Measurements from ENCODE around the gene LY6G6D.
A peak's percentile ranks its signal among the peaks of the same experiment; 100 is the strongest.

LY6G6D gene

DNA sequence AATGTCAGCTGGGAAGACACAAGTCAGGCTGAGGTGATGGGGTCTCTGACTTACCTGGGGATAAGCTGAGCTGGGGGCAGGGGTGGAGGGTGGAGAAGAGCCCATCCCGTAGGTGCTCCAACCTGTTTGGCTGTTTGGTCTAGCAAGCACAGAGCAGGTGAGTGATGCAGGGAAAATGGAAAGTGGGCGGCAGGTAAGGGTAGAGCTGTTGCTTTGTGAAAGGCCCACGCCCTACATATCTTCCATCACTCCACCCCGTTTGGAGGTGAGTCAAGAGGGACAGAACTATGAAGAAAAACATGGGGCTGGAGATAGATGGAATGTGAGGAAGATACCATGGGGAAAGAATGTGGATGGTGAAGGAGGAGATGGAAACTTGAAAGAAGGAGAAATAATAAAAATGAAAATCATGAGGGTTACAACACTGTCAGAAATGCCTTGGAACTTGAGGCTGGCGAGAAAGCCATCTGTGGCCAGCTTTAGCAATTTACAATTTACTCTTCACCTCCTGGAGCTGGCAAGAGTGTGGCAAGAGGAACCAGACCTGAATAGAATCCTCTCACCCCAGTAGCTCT, 5.1 kb downstream of the LY6G6D start:
- no peak for DNase-seq

DNA sequence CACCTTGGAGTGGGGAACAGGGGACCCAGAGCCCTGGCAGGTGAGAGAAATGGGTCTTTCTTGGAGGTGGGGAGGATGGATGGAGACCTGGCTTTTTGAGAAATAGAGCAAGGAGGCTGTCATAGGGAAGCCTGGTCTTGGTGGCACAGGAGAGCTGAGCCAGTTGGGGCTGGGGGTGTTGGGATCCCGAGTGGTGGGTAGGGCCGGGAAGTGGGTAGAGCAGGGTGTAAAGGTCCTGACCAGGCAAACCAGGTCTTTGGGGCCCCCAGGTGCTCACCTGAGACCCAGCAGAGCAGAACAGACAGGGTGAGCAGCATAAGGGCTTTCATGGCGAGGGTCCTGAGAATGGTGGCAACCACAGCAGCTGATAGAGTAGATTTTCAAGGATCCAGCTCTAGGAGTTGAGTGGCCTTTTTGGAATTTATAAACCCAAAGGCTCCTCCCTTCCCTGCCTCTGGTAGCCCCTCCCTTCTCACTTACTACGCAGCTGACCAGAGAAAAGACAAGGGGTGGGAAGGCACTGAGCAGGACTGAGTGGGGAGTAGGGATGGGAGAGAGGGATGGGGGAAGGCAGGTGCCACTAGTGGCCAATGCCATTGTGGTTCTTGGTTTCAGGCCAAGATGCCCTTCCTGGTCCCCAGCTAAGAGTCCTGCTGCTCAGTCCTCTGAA, 6.3 kb downstream of the LY6G6D start, which contains the start of gene LY6G6C:
TSS of gene LY6G6C (minus strand) at position 396 of the 670 bp plus-strand sequence. CDS start at position 329, 67 bp downstream.
- DNase-seq: no peak

DNA sequence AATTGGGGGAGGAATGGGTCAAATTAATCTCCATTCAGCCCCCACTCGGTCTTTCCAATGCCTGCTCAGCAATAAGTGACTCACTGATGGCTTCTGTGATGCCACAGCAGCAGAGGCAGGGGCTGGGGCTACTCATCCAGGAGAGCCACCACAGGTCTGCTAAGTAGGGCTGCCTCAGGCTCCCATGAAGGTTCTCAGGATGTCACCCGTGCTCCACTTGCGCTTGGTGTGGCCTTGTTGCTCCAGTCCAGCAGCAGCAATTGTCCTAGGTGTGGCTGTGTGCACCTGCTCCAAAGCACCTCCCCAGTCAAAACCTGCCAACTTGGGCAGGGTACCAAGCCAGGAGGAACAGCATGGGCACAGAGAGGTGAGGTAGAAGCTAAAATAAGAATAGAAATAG, 7.0 kb downstream of the LY6G6D start:
- DNase-seq: no peak

DNA sequence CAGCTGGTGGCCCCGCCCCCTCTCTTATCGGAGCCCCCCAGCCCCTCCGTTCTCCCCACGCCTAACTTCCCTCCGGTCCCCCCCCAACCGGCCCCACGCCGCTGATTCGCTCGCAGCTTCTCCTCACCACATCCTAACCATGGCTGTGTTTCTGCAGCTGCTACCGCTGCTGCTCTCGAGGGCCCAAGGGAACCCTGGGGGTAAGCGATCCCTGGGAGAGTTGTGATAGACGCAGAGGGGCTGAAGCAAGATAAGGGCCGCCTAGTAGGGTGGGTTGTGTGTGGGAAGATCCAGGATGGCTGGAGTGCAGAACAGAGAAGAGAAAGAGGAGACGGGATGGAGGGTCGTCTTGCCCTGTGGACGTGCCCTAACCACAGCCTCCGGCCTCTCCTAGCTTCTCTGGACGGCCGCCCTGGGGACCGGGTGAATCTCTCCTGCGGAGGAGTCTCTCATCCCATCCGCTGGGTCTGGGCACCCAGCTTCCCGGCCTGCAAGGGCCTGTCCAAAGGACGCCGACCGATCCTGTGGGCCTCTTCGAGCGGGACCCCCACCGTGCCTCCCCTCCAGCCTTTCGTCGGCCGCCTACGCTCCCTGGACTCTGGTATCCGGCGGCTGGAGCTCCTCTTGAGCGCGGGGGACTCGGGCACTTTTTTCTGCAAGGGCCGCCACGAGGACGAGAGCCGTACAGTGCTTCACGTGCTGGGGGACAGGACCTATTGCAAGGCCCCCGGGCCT, 8.3 kb downstream of the LY6G6D start, which contains the start of gene MPIG6B:
TSS of gene MPIG6B (plus strand) at position 129 of the 735 bp plus-strand sequence. CDS start at position 140, 11 bp downstream.
- DNase-seq: peak; percentile 86

DNA sequence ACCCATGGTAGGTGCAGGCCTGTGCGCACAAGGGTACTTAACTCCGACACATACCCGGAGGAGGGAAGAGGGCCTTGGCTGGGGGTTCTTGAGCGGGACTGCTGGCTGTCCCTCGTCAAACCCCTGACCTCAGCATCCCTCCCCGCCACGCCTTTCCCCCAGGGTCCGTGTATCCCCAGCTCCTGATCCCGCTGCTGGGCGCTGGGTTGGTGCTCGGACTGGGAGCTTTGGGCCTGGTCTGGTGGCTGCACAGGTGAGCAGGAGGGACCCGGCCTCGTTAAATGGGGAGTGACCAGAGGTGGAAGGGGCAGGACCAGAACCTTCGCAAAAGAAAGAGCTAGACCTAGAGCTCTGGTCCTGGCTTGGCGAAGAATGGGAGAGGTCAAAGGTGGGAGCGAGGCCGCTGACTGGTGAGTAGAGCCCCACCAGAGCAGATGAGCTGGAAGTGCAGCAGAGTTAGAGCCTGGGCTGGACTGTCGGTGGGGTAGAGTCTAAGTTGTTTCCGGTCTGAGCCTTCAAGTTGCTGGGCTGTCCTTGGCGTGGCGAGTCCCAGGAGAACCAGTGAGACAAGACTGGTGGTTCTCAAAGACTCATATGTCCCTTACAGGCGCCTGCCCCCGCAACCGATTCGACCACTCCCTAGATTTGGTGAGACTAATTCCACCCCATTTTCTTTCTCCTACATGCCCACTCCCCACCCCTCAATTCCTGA, 9.0 kb downstream of the LY6G6D start:
- no peak for DNase-seq

DNA sequence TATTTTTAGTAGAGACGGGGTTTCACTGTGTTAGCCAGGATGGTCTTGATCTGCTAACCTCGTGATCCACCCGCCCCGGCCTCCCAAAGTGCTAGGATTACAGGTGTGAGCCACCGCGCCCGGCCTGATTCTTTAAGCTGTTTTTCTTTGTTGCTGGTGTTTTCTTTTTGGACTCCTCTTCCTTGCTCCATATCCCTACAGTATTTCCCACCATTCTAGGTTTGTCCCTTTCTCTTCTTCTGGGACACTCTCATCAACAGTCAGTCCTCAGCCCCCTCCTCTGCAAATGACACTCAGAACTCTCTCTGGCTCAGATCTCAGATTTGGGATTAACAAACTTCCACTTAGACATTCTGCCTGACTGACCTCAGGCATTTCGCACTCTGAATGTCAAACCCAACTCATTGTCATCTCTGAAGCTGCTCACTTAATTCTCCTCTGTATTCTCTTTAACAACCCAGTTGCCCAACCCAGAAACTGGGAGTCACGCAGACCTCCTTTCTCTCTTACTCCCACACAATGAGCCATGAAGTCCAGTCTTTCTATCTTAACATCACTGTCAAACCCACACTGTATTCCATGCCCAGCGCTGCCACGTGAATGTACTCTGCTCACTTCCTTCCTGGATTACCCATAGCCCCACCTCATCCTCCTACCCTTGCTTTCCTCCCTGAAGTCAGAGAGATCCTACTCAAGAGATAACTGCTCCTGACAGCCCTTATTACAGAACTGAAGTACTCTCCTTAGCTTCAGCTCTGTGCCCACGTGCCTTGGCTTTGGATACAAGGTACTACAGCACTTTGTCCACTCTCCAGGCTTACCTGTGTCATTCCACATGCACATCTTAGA, 10.6 kb downstream of the LY6G6D start:
- DNase-seq: peak; percentile 74

DNA sequence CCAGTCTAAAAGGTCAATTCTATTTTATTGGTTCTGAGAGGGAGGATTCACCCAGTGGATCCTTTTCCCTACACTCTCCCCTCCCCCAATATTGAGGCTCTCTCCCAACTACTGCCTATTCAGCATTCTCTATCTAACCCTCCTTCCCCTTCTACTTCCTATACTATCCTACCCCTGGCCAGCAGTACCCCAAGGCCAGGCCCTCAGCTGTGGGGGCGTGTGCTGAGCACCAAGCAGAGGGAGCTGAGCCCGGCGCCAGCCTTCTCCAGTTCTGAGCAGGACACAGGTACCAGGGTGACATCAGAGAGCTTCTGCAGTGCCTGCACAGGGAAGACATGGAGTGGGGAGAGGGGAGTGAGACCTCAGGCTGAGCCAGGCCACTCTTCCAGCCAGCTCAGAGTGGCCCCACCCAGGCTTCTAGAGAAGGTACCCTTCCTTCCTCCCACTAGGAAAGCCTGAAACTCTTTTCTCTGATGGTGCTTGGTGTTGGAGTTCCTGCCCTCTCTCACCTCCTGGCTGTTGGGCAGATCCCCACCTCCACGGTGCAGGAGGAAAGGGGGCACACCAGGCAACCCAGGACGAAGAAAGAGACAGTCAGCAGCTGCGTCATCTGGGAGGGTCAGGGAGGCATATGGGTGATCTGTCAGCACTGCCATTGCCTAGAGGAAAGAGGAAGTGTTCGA, 12.0 kb downstream of the LY6G6D start:
- peak; percentile 93 for DNase-seq

DNA sequence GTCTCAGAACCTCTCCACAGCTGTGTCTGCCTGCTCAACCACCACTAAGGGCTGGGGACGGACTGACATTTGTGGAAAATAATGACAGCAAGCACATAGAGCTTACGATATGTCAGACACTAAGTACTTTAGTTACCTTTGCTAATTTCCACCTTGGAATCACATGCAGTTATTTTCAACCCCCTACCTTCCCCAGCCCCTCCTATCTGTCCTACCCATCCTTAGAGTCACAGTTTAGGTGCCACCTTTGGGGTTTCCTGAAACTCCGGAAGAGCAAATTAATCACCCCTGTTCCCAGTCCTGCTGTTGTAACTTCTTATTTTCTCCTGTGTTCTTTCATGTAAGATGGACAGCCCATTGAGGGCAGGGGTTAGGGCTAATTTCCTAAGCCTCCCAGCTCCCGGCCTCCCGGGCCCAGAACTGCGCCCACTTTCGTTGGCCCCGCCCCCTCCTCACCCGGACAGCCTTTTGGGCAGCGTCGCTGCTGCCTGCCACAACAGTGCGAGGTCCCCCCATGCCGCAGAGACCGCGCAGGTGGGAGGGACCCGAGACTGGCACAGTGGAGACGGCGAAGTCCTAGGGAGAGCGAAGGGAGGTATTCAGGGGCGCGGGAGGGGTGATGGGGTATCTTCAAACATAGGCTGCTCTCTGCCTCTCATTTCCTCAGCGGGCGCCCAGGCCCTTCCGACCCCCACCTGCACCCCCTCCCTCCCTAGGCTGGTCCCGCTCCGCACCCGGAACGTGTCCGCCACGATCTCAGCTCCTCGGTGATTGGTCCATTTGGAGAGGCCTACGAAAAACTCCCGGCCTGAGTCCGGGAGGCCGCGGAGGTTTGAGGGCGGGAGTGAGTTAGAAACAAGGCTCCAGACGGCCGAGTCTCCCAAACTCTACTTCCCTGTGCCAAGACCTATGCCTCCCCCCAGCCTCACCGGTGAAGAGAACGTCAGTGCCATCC, 12.8 kb downstream of the LY6G6D start:
- DNase-seq: no peak

DNA sequence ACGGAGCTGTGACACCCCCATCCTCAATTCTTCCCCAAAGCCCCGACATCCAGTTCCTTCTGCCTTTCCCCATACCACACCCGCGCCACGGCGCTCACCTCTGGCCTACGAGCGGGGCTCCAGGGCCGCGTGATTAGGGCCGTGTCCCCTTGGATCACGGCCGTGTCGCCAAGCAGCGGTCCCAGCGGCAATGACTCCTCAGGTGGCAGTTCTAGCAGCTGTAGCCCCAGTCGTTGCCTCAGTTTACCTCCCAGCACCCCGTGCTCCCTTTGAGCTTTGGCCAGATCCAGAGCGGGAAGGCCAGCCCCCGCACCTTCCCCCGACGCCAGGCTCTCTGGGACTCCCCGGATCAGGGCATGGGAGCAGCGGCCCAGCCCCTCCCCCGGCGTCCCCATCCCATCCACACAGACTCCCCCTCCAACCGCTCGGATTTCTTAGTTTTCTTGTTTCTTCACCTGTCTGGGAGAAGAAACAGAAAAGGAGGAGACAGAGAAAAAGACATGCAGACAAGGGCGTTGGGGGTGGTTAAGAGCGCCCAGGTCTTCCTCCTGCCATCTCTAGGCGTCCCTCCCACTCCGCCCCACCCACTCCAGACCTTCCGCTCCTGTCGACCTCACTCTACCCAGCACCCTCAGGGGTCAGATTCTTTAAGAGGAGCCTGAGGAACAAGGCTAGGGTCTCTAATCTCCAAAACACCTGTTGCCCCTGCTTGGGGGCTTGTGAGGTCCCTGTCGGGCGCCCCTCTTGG, 13.8 kb downstream of the LY6G6D start, which contains the start of gene DDAH2:
TSS of gene DDAH2 (minus strand) at position 533 of the 748 bp plus-strand sequence. CDS start at position 395, 138 bp downstream.
- no peak for DNase-seq

DNA sequence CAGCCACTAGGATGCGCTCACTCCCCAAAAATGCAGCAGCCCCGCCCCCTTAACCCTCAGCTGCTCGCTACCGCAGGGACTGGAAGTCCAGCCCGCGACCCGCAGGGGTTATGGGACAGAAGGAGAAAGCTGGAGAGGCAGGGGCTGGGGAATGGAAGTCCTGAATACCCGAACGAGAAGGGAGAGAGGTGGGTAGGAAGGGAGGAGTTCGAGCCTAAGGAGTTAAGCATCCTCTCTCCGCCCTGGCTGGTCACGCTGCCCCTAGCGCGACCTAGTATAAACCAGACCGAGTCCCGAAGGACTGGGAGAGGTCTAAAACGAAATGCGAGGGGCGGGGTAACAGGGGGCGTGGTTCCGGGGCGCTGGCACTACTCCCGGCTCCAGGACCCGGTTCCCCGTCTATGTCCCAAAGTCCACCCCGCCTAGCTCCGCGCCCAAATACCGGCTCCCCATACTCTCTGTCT, 14.4 kb downstream of the LY6G6D start:
- peak; percentile 94 for DNase-seq

DNA sequence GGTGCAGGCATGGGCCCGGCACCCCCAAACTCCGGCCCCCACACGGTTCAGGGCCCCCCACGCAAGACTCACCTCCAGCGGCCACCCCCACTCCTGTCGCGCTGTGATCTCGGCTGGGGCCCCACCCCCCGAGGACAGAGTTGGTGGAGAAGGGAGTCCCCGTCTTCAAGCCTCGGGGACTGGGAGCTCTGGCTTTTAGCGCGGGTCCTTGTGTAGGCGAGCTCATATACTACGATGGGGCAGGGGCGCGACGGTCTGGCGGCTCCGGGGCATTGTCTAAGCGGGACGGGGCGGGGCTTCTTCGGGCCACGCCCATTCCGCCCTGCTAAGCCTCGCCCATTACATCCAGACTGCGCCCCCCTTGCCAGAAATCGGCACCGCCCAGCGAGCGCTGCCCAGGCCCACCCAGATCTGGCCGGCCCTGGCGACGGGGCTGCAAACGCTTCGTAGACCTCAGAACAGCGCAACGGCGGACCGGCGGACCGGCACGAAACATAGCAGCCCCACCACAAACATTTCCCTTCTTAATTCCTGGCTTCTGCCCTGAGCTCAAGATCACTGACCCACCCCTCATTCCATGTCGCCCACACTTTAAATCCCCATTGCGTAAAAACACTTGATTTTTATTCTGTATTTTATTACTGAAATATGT, 15.0 kb downstream of the LY6G6D start:
- peak; percentile 96 for DNase-seq

DNA sequence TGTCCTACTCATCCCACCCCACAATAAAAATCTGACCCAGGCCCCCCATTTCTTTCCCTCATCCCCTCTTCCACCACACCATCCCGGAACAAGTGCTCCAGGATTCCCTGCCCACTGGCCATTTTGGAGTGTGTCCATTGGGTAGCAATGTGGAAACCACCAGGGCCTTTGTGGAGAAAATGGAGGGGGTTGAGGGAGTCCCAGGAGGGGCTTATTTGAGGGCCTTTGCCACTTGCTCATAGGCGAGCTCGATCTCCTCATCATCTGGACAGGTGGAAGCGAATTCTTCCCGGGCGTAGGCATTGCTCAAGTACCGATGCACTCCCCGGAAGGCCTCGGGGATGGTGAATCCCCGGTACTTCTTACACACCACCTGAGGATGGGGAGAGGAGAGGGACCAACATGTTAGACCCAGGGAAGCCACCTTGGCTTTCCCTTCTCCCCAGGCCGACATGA, 15.5 kb downstream of the LY6G6D start:
- DNase-seq: no peak

DNA sequence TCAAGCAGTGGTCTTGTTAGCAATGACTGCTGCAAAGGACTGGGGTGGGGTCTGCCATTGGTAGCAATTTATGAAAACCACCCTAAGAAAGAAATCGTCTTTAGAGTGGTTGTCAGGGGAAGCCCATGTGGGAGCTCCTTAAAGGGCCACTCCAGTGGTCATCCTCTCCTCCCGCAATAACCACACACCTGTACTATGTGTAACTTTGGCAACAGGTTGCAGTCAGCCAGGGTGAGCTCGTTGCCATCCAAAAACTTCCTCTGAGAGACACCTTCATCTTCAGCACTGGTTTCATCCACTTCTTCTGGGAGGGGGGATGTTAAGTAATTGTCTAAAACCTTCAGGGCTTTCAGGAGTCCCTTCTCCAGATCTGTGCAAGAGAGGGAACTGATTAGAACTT, 16.9 kb downstream of the LY6G6D start:
- no peak for DNase-seq

DNA sequence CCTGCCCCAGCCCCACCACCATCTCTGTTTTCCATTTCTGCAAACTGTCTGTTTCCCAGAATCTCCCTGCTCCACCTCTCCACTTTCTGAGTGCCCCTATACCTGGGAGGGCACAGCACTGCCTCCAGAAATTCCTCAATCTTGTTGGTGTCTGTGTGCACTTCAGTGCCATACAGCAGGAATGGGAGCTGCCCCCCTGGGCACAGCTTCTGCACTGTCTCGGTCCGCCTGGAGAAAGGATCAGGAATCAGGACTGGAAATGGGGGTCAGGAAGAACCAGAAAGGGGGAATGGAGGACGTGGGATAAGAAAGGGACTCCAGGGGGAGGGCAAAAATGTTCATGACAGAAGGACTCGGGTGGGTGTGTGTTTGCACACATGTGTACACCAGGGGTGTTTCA, 18.6 kb downstream of the LY6G6D start:
- DNase-seq: no peak

DNA sequence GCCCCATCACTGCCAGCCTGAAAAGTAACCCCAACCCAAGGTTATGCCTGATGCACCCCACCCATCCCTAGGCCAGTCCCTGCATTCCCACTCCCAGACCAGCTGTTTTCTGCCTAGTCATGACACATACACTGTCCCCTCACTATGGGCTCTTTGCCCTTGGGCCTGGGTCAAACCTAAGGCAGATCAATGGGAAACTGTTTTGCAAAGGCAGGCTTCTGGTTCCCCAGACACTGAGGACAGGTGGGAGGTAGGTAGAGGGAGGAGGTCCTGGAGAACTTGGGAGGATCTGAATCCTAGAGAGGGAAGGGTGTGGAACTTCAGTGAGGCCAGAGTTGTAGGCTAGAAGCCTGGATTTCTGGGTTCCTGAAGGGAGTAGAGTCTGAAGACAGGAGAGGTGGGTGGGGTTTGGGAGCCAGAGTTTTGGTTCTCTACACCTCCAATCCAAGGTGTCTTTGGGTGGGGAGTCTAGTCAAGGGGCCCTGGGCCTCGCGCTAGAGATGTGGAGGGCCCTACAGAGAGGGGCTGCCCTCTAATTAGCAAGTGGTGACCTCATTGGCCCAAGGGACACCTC, 19.2 kb downstream of the LY6G6D start:
- DNase-seq: no peak

DNA sequence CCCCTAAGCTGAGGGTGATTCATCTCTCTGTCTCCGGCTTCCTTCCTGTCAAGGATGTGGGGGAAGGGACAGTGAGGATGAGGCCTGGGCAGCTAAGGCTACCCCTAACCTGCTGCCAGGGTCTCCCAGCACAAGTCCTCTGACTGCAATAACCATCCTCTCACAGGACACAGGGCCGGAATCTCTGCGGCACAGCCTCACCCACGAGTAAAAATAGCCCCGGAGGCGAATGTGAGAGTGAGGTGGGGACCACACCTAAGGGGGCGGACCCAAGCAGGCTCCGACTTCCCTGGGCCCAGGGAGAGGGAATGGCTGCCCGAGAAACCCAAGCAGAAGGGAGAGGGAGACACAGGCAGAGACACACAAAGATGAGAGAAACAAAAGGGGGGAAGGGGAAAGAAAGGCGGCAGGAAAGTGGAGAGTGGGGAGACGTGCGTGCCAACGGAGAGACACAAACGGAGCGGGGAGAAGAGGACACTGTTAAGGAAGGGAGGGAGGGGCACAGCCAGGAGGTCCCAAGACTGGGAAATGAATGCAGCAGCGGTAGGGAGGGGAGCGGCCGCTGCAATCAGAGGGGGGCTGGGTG, 19.8 kb downstream of the LY6G6D start:
- peak; percentile 90 for DNase-seq

DNA sequence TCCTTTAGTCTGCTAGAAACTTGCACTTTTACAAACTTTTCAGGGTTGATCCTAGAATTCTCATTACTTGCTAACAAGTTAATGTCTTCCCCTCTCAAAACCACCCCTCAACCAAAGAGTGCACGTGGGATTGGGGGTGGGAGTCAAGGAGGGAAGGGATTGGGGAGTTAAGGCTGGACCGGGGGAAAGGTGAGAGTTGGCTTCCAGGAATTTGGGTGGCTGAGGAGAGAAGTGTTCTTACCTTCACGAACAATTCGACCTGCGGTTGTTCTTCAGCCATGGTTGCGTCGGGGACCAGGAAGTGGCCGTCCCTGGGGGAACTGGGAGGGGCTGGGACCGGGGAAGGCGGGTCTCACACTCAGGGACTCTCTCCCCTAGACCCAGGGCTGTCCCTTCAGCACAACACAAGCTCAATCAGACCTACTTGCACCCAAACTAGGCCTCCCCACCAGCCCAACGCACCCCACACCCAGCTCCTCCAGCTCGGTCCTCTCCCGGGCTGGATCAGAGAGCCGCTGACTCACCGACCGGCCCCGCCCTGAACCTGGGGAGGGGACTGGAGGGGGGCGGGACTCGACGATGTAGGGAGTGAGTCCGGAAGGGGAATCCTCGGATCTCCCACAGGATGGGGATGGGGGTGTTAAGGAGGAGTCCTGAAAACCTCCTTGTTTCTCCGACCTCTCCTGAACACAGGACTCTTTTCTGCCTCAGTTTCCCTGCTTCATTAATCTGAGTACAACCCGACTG, 21.0 kb downstream of the LY6G6D start, which contains the start of gene CLIC1:
TSS of gene CLIC1 (minus strand) at position 510 of the 747 bp plus-strand sequence. CDS start at position 280, 230 bp downstream.
- peak; percentile 94 for DNase-seq
